Panc1 (cell line): Measurements from ENCODE around the gene DKK3.

Source experiments
- POLR2AphosphoS5 ChIP-seq: IDR thresholded peaks from 2 replicates; pipeline ENCODE4 v1.6.1; 2012; ENCODE audit warnings: mild to moderate bottlenecking, low read depth, low read length, moderate library complexity
- SIN3A ChIP-seq: IDR thresholded peaks from 2 replicates; pipeline ENCODE4 v1.6.1; 2012; ENCODE audit warnings: low read depth, mild to moderate bottlenecking, low read length, moderate library complexity, borderline replicate concordance; ENCODE audit not compliant: insufficient read depth
- TF ChIP-seq, protein P1 (sequence below): fragments of 450-650 bp; IDR thresholded peaks from 2 replicates; pipeline ENCODE4 v1.5.1; 2017; ENCODE audit warnings: mild to moderate bottlenecking
- TF ChIP-seq, protein P2 (sequence below), 2 experiments: IDR thresholded peaks; 2 replicates each; pipeline ENCODE4 v1.6.1; 2011 to 2012; ENCODE audit warnings: low read depth in 2 of 2, control low read depth in 1 of 2, low read length in 1 of 2, mild to moderate bottlenecking in 1 of 2, moderate library complexity in 1 of 2; ENCODE audit not compliant: insufficient read depth in 1 of 2

GRCh38 chr11:11982975-11983374, 25.5 kb downstream of the DKK3 start:
- TF ChIP-seq, protein P1, sequence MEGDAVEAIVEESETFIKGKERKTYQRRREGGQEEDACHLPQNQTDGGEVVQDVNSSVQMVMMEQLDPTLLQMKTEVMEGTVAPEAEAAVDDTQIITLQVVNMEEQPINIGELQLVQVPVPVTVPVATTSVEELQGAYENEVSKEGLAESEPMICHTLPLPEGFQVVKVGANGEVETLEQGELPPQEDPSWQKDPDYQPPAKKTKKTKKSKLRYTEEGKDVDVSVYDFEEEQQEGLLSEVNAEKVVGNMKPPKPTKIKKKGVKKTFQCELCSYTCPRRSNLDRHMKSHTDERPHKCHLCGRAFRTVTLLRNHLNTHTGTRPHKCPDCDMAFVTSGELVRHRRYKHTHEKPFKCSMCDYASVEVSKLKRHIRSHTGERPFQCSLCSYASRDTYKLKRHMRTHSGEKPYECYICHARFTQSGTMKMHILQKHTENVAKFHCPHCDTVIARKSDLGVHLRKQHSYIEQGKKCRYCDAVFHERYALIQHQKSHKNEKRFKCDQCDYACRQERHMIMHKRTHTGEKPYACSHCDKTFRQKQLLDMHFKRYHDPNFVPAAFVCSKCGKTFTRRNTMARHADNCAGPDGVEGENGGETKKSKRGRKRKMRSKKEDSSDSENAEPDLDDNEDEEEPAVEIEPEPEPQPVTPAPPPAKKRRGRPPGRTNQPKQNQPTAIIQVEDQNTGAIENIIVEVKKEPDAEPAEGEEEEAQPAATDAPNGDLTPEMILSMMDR: no peak
- TF ChIP-seq, protein P2, sequence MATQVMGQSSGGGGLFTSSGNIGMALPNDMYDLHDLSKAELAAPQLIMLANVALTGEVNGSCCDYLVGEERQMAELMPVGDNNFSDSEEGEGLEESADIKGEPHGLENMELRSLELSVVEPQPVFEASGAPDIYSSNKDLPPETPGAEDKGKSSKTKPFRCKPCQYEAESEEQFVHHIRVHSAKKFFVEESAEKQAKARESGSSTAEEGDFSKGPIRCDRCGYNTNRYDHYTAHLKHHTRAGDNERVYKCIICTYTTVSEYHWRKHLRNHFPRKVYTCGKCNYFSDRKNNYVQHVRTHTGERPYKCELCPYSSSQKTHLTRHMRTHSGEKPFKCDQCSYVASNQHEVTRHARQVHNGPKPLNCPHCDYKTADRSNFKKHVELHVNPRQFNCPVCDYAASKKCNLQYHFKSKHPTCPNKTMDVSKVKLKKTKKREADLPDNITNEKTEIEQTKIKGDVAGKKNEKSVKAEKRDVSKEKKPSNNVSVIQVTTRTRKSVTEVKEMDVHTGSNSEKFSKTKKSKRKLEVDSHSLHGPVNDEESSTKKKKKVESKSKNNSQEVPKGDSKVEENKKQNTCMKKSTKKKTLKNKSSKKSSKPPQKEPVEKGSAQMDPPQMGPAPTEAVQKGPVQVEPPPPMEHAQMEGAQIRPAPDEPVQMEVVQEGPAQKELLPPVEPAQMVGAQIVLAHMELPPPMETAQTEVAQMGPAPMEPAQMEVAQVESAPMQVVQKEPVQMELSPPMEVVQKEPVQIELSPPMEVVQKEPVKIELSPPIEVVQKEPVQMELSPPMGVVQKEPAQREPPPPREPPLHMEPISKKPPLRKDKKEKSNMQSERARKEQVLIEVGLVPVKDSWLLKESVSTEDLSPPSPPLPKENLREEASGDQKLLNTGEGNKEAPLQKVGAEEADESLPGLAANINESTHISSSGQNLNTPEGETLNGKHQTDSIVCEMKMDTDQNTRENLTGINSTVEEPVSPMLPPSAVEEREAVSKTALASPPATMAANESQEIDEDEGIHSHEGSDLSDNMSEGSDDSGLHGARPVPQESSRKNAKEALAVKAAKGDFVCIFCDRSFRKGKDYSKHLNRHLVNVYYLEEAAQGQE (IDR thresholded peaks at IDR 0.05; ENCODE audit: insufficient read depth in 1 of 2, low read depth in 2 of 2, low read length in 1 of 2): no peak
- TF ChIP-seq POLR2AphosphoS5 (no peak), SIN3A (no peak)
